A549 (cell line): ENCODE results near the gene SH3PXD2A.

ENCODE experiments used
- CEBPB ChIP-seq, 2 experiments: fragments of >200 bp in 1 of 2; sonication (Bioruptor Twin) in 1 of 2; formaldehyde crosslinking in 1 of 2; IDR thresholded peaks; 2 replicates each; pipeline ENCODE4 v1.6.1; 2012 to 2016
- CTCF ChIP-seq: fragments of >200 bp; sonication (Bioruptor Twin); formaldehyde crosslinking; IDR thresholded peaks from 3 replicates; pipeline ENCODE4 v1.5.1; 2016
- MYC ChIP-seq: IDR thresholded peaks from 2 replicates; pipeline ENCODE4 v1.6.1; 2012; ENCODE audit warnings: mild to moderate bottlenecking, inconsistent platforms, low read length, improper control_type of control experiment, borderline replicate concordance
- NPAS2 ChIP-seq: fragments of 250-450 bp; sonication (Bioruptor Pico); IDR thresholded peaks from 2 replicates; pipeline ENCODE4 v1.8.0; 2022; ENCODE audit warnings: mild to moderate bottlenecking, moderate library complexity, borderline replicate concordance
- POLR2A ChIP-seq: IDR thresholded peaks from 2 replicates; pipeline ENCODE4 v1.6.1; 2012; ENCODE audit warnings: mild to moderate bottlenecking, low read length
- ZC3H11A ChIP-seq: fragments of 450-650 bp; IDR thresholded peaks from 2 replicates; pipeline ENCODE4 v1.6.1; 2014; ENCODE audit warnings: antibody characterized with exemption, mild to moderate bottlenecking
- ZNF302 ChIP-seq: fragments of 250-450 bp; sonication (Bioruptor Pico); IDR thresholded peaks from 2 replicates; pipeline ENCODE4 v1.9.0; 2021; ENCODE audit warnings: inconsistent platforms, mild to moderate bottlenecking, moderate library complexity
- ZSCAN20 ChIP-seq: fragments of 250-450 bp; sonication (Bioruptor Pico); IDR thresholded peaks from 2 replicates; pipeline ENCODE4 v1.8.0; 2022; ENCODE audit warnings: mild to moderate bottlenecking, moderate library complexity

GRCh38 chr10:103892181-103892580, 36.8 kb upstream of the SH3PXD2A start:
- TF ChIP-seq ZNF302 (CRISPR knock-in tag) (no peak), NPAS2 (no peak), CEBPB (IDR thresholded peaks at IDR 0.05) (no peak), ZSCAN20 (CRISPR knock-in tag) (no peak), CTCF (no peak), ZC3H11A (no peak), POLR2A (no peak), MYC (no peak)
